Middle frontal gyrus (tissue), 1 donor: ENCODE data around the gene AHNAK.
"Not testable (repeated sequence)": the region's sequence is repeated elsewhere in the genome, so short reads cannot be mapped to it uniquely, and the experiment has no call there.

Experiments
- DNase-seq: peaks from one replicate; pipeline ENCODE4 v3.0.0-alpha.2; 2015; ENCODE audit warnings: low spot score; ENCODE audit errors: extremely low spot score

The AHNAK gene

DNA sequence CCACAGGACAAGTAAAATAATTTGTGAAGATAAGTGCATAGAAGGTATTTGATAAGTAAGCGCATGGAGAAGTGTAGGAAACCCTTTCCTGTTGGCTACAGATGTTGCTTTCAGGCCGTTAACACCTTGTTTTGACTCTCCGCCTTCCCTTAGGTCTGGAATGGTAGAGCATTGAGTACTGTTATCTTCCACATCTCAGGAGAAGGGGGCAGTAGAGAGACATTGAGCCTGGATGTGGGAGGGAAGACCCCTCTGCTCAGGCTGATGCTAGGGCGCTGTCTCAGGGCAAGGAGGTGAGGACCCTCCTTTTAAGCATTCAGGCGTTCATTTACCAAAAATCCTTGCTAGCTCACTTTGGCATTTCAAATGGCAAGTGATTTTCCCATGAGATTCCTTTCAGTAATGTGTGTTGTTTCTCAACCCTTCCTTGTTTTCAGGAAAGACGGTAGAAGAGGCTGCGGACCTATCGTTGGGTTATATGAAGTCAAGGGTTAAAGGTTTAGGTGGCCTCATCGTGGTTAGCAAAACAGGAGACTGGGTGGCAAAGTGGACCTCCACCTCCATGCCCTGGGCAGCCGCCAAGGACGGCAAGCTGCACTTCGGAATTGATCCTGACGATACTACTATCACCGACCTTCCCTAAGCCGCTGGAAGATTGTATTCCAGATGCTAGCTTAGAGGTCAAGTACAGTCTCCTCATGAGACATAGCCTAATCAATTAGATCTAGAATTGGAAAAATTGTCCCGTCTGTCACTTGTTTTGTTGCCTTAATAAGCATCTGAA is 154.8 kb downstream of the AHNAK start:
- DNase-seq = no peak

DNA sequence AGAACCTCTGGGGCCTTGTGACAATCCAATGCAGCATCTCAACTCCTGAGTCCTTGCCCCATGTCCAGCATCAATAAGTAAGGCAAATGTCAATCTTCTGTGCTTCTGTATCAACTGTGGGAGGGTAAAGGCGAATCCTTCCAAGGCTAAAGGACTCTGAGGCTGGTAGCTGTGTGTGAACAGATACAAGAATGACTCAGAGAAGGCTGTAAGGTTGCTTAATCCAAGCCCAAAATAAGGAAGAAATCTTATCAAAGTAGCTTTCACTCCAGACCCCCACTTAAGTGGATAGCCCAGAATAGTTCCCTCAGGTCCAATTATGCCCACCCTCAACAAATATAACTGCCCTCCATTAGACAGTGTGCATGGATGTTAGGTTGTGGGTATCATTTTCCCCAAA is 155.9 kb downstream of the AHNAK start:
- DNase-seq = no peak

- no peak for DNase-seq
Observed at GRCh38 chr11:62390237-62390636, 156.4 kb downstream of the AHNAK start.

- no peak for DNase-seq
Observed at GRCh38 chr11:62388999-62389398, 157.6 kb downstream of the AHNAK start.

DNA sequence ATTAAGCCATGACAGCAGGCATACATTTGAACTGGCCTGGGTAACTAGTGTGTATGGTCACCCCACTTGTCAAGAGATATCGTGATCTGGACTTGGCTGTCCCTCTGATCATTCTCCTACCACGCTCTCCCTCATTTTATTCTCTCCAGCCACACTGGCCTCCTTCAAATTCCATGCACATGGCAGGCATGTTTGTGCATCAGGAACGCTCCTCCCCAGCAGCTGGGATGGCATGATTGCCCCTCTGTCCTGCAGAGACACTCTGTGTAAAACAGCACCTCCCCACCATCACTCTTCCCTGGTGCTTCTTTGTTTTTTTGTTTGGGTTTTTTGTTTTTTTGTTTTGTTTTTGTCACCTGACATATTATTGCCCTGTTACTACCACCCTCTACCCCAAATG is 159.2 kb downstream of the AHNAK start:
- no peak for DNase-seq

DNA sequence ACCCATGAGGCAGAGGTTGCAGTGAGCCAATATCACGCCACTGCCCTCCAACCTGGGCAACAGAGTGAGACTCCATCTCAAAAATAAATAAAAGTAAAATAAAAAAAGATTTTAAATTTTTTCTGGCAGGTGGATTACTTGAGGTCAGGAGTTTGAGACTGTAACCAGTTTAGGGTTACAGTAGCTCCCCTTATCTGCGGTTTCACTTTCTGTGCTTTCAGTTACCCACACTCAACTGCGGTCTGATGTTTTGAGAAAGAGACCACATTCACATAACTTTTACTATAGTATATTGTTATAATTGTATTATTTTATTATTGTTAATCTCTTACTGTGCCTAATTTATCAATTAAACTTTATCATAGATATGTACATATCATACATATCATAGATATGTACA is 160.5 kb downstream of the AHNAK start:
- not testable (repeated sequence) for DNase-seq

DNA sequence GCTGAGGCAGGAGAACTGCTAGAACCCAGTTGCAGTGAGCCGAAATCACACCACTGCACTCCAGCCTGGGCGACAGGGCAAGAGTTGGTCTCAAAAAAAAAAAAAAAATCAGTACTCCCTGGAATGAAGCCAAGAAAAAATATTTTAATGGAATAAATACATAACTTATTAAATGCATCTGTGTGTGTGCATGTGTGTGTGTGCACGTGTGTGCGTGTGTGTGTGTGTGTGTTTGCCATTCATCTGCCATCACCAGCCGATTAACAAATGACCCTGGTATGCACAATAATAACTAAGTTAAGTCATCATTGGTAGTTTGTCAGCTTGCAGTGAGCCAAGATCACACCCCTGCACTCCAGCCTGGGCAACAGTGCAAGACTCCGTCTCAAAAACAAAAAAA is 162.8 kb downstream of the AHNAK start:
- DNase-seq = no peak
